ENCODE measurements around the gene KAT7. TPM values are rescaled to one million over a fixed set of nuclear protein-coding genes. Genes with fewer than 3 reads are reported as not detected.

KAT7 gene
- total and polyA plus RNA-seq, 2 experiments from 2014 or later = 31.0 to 187 TPM

DNA sequence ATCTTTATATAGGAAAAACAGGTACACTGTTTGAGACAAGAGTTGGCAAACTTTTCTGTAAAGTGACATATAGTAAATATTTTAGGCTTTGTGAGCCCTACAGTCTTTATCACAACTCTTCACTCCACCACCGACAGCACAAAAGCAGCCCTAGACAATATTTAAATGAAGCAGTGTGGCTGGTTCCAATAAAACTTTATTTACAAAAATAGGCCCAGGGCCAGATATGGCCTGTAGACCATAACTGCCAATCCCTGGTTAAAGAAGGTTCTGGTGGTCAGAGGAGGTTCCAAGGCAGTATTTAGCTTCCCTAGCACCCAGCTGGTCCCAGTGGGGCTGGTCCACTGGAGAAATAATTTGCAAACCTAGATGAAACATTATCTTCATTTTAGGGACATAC is 28.2 kb upstream of the KAT7 start (continued):
- TF ChIP-seq CREB1 (CRISPR knock-in tag; IDR thresholded peaks at IDR 0.05; ENCODE audit: low read depth) = no peak
- TF ChIP-seq, protein P1, sequence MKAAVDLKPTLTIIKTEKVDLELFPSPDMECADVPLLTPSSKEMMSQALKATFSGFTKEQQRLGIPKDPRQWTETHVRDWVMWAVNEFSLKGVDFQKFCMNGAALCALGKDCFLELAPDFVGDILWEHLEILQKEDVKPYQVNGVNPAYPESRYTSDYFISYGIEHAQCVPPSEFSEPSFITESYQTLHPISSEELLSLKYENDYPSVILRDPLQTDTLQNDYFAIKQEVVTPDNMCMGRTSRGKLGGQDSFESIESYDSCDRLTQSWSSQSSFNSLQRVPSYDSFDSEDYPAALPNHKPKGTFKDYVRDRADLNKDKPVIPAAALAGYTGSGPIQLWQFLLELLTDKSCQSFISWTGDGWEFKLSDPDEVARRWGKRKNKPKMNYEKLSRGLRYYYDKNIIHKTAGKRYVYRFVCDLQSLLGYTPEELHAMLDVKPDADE (IDR thresholded peaks at IDR 0.05) = no peak
- no peak for TF ChIP-seq JUNB (IDR thresholded peaks at IDR 0.05; ENCODE audit: unreplicated experiment)

DNA sequence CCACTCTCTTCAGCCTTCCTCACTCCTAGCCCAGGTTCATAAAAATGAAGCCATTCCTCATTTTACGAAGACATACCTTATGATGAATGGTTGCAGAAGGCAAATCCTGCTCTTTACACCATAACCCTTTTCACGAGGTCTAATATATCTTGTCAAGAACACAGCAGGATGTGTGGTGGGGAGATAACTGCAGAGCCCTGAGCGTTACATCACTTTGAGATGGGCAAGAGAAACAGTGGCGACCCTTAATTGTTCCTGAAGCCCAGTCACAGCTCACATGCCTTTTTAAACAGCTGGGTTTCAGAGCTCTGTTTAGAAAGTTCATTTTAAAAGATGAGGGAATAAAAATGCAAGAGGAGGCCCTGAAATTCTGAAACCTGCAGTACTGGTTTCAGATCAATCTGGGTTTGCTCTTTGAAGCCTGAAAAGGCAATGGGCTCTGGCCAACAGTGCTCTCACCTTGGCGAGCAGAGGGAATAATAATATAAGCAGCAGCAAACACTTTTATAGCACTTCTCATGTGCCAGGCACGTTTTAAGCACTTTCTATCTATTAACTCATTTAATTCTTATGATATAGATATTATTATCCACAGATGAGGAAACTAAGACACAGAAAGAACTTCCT is 27.4 kb upstream of the KAT7 start:
- 0 out of 2 replicates have a peak overlapping the region, but pooled peaks have one; percentile 63 for H3K27ac Mint-ChIP-seq
- H3K27me3 Mint-ChIP-seq (ENCODE audit: insufficient read depth, low read depth, poor library complexity) = peaks cover 11% of the 10 kb centered on the region
- no peaks in the 10 kb centered on the region; the same call in 1 of the 3 replicates for H3K9me3 Mint-ChIP-seq
- 0 out of 3 replicates have a peak overlapping the region, but pooled peaks have one; percentile 13 for H3K4me3 Mint-ChIP-seq
- H3K36me3 Mint-ChIP-seq (ENCODE audit: low read depth) = peaks cover 8% of the 10 kb centered on the region
- Histone ChIP-seq H3K4me2 (peak overlapping the region; percentile 86), H3K4me3 (peak overlapping the region; percentile 78; the same call in 1 of the 2 replicates), H3K4me1 (ENCODE audit: insufficient read depth) (peaks cover 33% of the 10 kb centered on the region), H3K79me2 (replicated peaks; ENCODE audit: insufficient read depth) (peaks cover 74% of the 10 kb centered on the region), H2AFZ (no peak overlapping the region), H3K27me3 (ENCODE audit: insufficient read depth) (no peaks in the 10 kb centered on the region), H3K9me2 (ENCODE audit: insufficient read depth) (no peaks in the 10 kb centered on the region), H3K36me3 (ENCODE audit: insufficient read depth) (no peaks in the 10 kb centered on the region), H4K20me1 (replicated peaks; ENCODE audit: insufficient read depth) (peaks cover 62% of the 10 kb centered on the region), H3F3A (replicated peaks; ENCODE audit: low read depth) (no peaks in the 10 kb centered on the region), H3K27ac (ENCODE audit: low read depth) (no peak overlapping the region)
- DNase-seq (ENCODE audit: low spot score) (no peak), ATAC-seq (no peak)
- peaks cover 51% of the 10 kb centered on the region for H3K4me1 Mint-ChIP-seq
- no peak for TF ChIP-seq NANOG (IDR thresholded peaks at IDR 0.05; ENCODE audit: borderline replicate concordance)
- no peak for TF ChIP-seq ZNF331 (CRISPR knock-in tag; IDR thresholded peaks at IDR 0.05; ENCODE audit: low read depth)
- TF ChIP-seq JUNB (IDR thresholded peaks at IDR 0.05; ENCODE audit: unreplicated experiment) = no peak
- no peak for TF ChIP-seq EZH2 (IDR thresholded peaks at IDR 0.05; ENCODE audit: low read depth, unreplicated experiment)
- TF ChIP-seq POLR2AphosphoS5 (IDR thresholded peaks at IDR 0.05; ENCODE audit: low read depth) = no peak
- TF ChIP-seq, protein P2, sequence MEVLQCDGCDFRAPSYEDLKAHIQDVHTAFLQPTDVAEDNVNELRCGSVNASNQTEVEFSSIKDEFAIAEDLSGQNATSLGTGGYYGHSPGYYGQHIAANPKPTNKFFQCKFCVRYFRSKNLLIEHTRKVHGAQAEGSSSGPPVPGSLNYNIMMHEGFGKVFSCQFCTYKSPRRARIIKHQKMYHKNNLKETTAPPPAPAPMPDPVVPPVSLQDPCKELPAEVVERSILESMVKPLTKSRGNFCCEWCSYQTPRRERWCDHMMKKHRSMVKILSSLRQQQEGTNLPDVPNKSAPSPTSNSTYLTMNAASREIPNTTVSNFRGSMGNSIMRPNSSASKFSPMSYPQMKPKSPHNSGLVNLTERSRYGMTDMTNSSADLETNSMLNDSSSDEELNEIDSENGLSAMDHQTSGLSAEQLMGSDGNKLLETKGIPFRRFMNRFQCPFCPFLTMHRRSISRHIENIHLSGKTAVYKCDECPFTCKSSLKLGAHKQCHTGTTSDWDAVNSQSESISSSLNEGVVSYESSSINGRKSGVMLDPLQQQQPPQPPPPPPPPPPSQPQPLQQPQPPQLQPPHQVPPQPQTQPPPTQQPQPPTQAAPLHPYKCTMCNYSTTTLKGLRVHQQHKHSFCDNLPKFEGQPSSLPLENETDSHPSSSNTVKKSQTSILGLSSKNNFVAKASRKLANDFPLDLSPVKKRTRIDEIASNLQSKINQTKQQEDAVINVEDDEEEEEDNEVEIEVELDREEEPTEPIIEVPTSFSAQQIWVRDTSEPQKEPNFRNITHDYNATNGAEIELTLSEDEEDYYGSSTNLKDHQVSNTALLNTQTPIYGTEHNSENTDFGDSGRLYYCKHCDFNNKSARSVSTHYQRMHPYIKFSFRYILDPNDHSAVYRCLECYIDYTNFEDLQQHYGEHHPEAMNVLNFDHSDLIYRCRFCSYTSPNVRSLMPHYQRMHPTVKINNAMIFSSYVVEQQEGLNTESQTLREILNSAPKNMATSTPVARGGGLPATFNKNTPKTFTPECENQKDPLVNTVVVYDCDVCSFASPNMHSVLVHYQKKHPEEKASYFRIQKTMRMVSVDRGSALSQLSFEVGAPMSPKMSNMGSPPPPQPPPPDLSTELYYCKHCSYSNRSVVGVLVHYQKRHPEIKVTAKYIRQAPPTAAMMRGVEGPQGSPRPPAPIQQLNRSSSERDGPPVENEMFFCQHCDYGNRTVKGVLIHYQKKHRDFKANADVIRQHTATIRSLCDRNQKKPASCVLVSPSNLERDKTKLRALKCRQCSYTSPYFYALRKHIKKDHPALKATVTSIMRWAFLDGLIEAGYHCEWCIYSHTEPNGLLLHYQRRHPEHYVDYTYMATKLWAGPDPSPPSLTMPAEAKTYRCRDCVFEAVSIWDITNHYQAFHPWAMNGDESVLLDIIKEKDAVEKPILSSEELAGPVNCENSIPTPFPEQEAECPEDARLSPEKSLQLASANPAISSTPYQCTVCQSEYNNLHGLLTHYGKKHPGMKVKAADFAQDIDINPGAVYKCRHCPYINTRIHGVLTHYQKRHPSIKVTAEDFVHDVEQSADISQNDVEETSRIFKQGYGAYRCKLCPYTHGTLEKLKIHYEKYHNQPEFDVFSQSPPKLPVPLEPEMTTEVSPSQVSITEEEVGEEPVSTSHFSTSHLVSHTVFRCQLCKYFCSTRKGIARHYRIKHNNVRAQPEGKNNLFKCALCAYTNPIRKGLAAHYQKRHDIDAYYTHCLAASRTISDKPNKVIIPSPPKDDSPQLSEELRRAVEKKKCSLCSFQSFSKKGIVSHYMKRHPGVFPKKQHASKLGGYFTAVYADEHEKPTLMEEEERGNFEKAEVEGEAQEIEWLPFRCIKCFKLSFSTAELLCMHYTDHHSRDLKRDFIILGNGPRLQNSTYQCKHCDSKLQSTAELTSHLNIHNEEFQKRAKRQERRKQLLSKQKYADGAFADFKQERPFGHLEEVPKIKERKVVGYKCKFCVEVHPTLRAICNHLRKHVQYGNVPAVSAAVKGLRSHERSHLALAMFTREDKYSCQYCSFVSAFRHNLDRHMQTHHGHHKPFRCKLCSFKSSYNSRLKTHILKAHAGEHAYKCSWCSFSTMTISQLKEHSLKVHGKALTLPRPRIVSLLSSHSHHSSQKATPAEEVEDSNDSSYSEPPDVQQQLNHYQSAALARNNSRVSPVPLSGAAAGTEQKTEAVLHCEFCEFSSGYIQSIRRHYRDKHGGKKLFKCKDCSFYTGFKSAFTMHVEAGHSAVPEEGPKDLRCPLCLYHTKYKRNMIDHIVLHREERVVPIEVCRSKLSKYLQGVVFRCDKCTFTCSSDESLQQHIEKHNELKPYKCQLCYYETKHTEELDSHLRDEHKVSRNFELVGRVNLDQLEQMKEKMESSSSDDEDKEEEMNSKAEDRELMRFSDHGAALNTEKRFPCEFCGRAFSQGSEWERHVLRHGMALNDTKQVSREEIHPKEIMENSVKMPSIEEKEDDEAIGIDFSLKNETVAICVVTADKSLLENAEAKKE (CRISPR knock-in tag; IDR thresholded peaks at IDR 0.05) = no peak
- TF ChIP-seq STAT1 (IDR thresholded peaks at IDR 0.05; ENCODE audit: unreplicated experiment) = no peak
- no peak for TF ChIP-seq EZH2phosphoT487 (IDR thresholded peaks at IDR 0.05; ENCODE audit: unreplicated experiment)
- TF ChIP-seq, protein P1 (IDR thresholded peaks at IDR 0.05) = no peak
- no peak for TF ChIP-seq ZNF114 (CRISPR knock-in tag; IDR thresholded peaks at IDR 0.05)
